Measurements from ENCODE around the gene LYSMD4. TPM values are rescaled to one million over a fixed set of nuclear protein-coding genes. Genes with fewer than 3 reads are reported as not detected.
A peak's percentile ranks its signal among the peaks of the same experiment; 100 is the strongest.

The LYSMD4 gene
- total RNA-seq (2021) (14.1 to 15.3 TPM (median 14.9 TPM) in 3 replicates), Bru-seq, nascent RNA (percentile 83 among the genes with signal in this experiment)
- long read RNA-seq, experiment 1, transcript LYSMD4-210 (2 exons, 2,431 nt): major isoform, 11 of 81 reads
- long read RNA-seq, experiment 1, transcript LYSMD4-204 (3 exons, 2,672 nt): minor isoform, 5 of 81 reads
- long read RNA-seq, experiment 1, partial matches to known transcripts: 23 of 81 reads
- long read RNA-seq, experiment 1, other reads (novel, unspliced or antisense): 38 of 81 reads
- long read RNA-seq, experiment 2, partial matches to known transcripts: 4 of 23 reads
- long read RNA-seq, experiment 2, other reads (novel, unspliced or antisense): 16 of 23 reads
- long read RNA-seq, experiment 3, partial matches to known transcripts: 1 of 8 reads
- long read RNA-seq, experiment 3, other reads (novel, unspliced or antisense): 6 of 8 reads

- POLR2A ChIA-PET: interaction anchor here (0.6 to 1.5 kb wide), 5 partner anchors 18 to 335 kb away, joined by 3 to 4 read pairs (median 3); no protein-coding TSS in a partner anchor
- Mint-ChIP-seq H3K36me3 (no peaks in the 10 kb centered on the region; the same call in 1 of the 2 replicates), H3K27ac (peak within 1 kb of the TSS; percentile 97), H3K9me3 (no peaks in the 10 kb centered on the region), H3K27me3 (ENCODE audit: low read depth) (peaks cover 7% of the 10 kb centered on the region), H3K4me1 (peaks cover 31% of the 10 kb centered on the region), H3K4me3 (peak within 1 kb of the TSS; percentile 84)
- ATAC-seq (peak; percentile 96), DNase-seq (ENCODE audit: low spot score) (peak; percentile 98)
- CTCF ChIA-PET: interaction anchor here (0.6 to 6.3 kb wide), 17 partner anchors 12 to 520 kb away, joined by 3 to 80 read pairs (median 4); partner anchors contain the start of gene LRRC28
- TF ChIP-seq ZNF138 (CRISPR knock-in tag; conservative IDR thresholded peaks at IDR 0.05) (no peak), MLX (CRISPR knock-in tag; IDR thresholded peaks at IDR 0.05) (no peak), RELA (CRISPR knock-in tag; IDR thresholded peaks at IDR 0.05; ENCODE audit: borderline replicate concordance) (no peak), SP1 (CRISPR knock-in tag; conservative IDR thresholded peaks at IDR 0.05) (peak; percentile 64), TEAD4 (CRISPR knock-in tag; IDR thresholded peaks at IDR 0.05) (no peak), TEAD1 (CRISPR knock-in tag; IDR thresholded peaks at IDR 0.05) (no peak), CBFB (CRISPR knock-in tag; IDR thresholded peaks at IDR 0.05; ENCODE audit: low read depth) (no peak), SMAD3 (CRISPR knock-in tag; IDR thresholded peaks at IDR 0.05; ENCODE audit: borderline replicate concordance) (no peak), JAZF1 (CRISPR knock-in tag; IDR thresholded peaks at IDR 0.05) (no peak), FOXP4 (CRISPR knock-in tag; IDR thresholded peaks at IDR 0.05) (no peak), TP53 (CRISPR knock-in tag; IDR thresholded peaks at IDR 0.05) (no peak), NFYB (CRISPR knock-in tag; conservative IDR thresholded peaks at IDR 0.05; ENCODE audit: low read depth) (peak; percentile 36; the same call in 1 of the 2 replicates), CTCF (IDR thresholded peaks at IDR 0.05) (no peak), NR2C2 (CRISPR knock-in tag; IDR thresholded peaks at IDR 0.05) (no peak), STAT6 (CRISPR knock-in tag; conservative IDR thresholded peaks at IDR 0.05; ENCODE audit: low read depth) (no peak), USF2 (CRISPR knock-in tag; IDR thresholded peaks at IDR 0.05) (peak; percentile 47; the same call in 1 of the 2 replicates), ZNF396 (CRISPR knock-in tag; IDR thresholded peaks at IDR 0.05; ENCODE audit: borderline replicate concordance) (no peak), MYBL2 (CRISPR knock-in tag; IDR thresholded peaks at IDR 0.05) (no peak), ZSCAN18 (CRISPR knock-in tag; IDR thresholded peaks at IDR 0.05) (no peak), ZNF121 (CRISPR knock-in tag; IDR thresholded peaks at IDR 0.05) (no peak), ESRRA (CRISPR knock-in tag; IDR thresholded peaks at IDR 0.05; ENCODE audit: borderline replicate concordance) (no peak), ATF3 (CRISPR knock-in tag; conservative IDR thresholded peaks at IDR 0.05) (no peak), JUN (CRISPR knock-in tag; IDR thresholded peaks at IDR 0.05) (no peak), ZNF416 (CRISPR knock-in tag; IDR thresholded peaks at IDR 0.05) (0 out of 2 replicates have a peak, but pooled peaks have one; percentile 14), E2F5 (CRISPR knock-in tag; IDR thresholded peaks at IDR 0.05) (no peak; the same call in 1 of the 2 replicates)
Observed at GRCh38 chr15:99733268-99734039, at the start of gene LYSMD4. Gene LYSMD4 (minus strand): TSS chr15:99733437. CDS start chr15:99731999, 1,438 bp downstream.
